ENCODE data around the gene CYGB. TPM values are rescaled to one million over a fixed set of nuclear protein-coding genes. Genes with fewer than 3 reads are reported as not detected.

The CYGB gene
- total RNA-seq, 1 donor from 2014 or later: not detected

- DNase-seq: no peak
- Mint-ChIP-seq H3K4me3 (peak overlapping the region; percentile 29), H3K27ac (no peak overlapping the region), H3K36me3 (ENCODE audit: low read depth) (peaks cover 1% of the 10 kb centered on the region), H3K27me3 (no peaks in the 10 kb centered on the region), H3K9me3 (no peaks in the 10 kb centered on the region), H3K4me1 (peaks cover 13% of the 10 kb centered on the region)
- intact Hi-C loops (cut with micrococcal nuclease): no loop called here
Observed at GRCh38 chr17:76550712-76551615, 13.5 kb upstream of the CYGB start.

GRCh38 chr17:76549539-76549938 is 12.0 kb upstream of the CYGB start:
- no peak for DNase-seq
- no peak overlapping the region for H3K4me3 Mint-ChIP-seq
- H3K27ac Mint-ChIP-seq: no peak overlapping the region
- no peaks in the 10 kb centered on the region for H3K27me3 Mint-ChIP-seq
- H3K36me3 Mint-ChIP-seq (ENCODE audit: low read depth): peaks cover 1% of the 10 kb centered on the region
- peaks cover 8% of the 10 kb centered on the region for H3K4me1 Mint-ChIP-seq
- intact Hi-C loops (cut with micrococcal nuclease): no loop called here
- no peaks in the 10 kb centered on the region for H3K9me3 Mint-ChIP-seq

- H3K9me3 Mint-ChIP-seq: no peaks in the 10 kb centered on the region
- intact Hi-C loops (cut with micrococcal nuclease): no loop called here
- no peaks in the 10 kb centered on the region for H3K27me3 Mint-ChIP-seq
- no peak overlapping the region for H3K27ac Mint-ChIP-seq
- DNase-seq: no peak
- H3K4me3 Mint-ChIP-seq: no peak overlapping the region
- peaks cover 6% of the 10 kb centered on the region for H3K4me1 Mint-ChIP-seq
- peaks cover 1% of the 10 kb centered on the region for H3K36me3 Mint-ChIP-seq (ENCODE audit: low read depth)
Observed at GRCh38 chr17:76549215-76549518, 11.7 kb upstream of the CYGB start.

- Mint-ChIP-seq H3K27ac (no peak overlapping the region), H3K27me3 (peaks cover 6% of the 10 kb centered on the region), H3K4me3 (no peak overlapping the region), H3K4me1 (peaks cover 6% of the 10 kb centered on the region), H3K9me3 (no peaks in the 10 kb centered on the region), H3K36me3 (ENCODE audit: low read depth) (peaks cover 1% of the 10 kb centered on the region)
- intact Hi-C loops (cut with micrococcal nuclease): no loop called here
- no peak for DNase-seq
Observed at GRCh38 chr17:76548378-76549214, 11.1 kb upstream of the CYGB start.

- DNase-seq: no peak
- Mint-ChIP-seq H3K9me3 (no peaks in the 10 kb centered on the region), H3K27me3 (peaks cover 8% of the 10 kb centered on the region), H3K4me1 (peaks cover 6% of the 10 kb centered on the region), H3K4me3 (no peak overlapping the region), H3K36me3 (ENCODE audit: low read depth) (peaks cover 1% of the 10 kb centered on the region), H3K27ac (no peak overlapping the region)
- intact Hi-C loops (cut with micrococcal nuclease): loop anchor here (1.0 kb wide), 2 partner anchors 24 to 81 kb away; no protein-coding TSS in a partner anchor
Observed at GRCh38 chr17:76547642-76548202, 10.2 kb upstream of the CYGB start.

GRCh38 chr17:76547183-76547641 is 9.7 kb upstream of the CYGB start:
- peaks cover 12% of the 10 kb centered on the region for H3K27me3 Mint-ChIP-seq
- no peak overlapping the region for H3K27ac Mint-ChIP-seq
- H3K9me3 Mint-ChIP-seq: no peaks in the 10 kb centered on the region
- DNase-seq: peak; percentile 88
- H3K4me3 Mint-ChIP-seq: no peak overlapping the region
- intact Hi-C loops (cut with micrococcal nuclease): loop anchor here (1.0 kb wide), 2 partner anchors 24 to 81 kb away; no protein-coding TSS in a partner anchor
- H3K4me1 Mint-ChIP-seq: peaks cover 6% of the 10 kb centered on the region
- H3K36me3 Mint-ChIP-seq (ENCODE audit: low read depth): peaks cover 1% of the 10 kb centered on the region

GRCh38 chr17:76546556-76547182 is 9.2 kb upstream of the CYGB start:
- no peak overlapping the region for H3K27ac Mint-ChIP-seq
- DNase-seq: no peak
- H3K36me3 Mint-ChIP-seq (ENCODE audit: low read depth): peaks cover 1% of the 10 kb centered on the region
- peaks cover 5% of the 10 kb centered on the region for H3K4me1 Mint-ChIP-seq
- no peak overlapping the region for H3K4me3 Mint-ChIP-seq
- intact Hi-C loops (cut with micrococcal nuclease): loop anchor here (1.0 kb wide), 2 partner anchors 23 to 80 kb away; no protein-coding TSS in a partner anchor
- no peaks in the 10 kb centered on the region for H3K9me3 Mint-ChIP-seq
- H3K27me3 Mint-ChIP-seq: peaks cover 17% of the 10 kb centered on the region

- H3K27ac Mint-ChIP-seq: no peak overlapping the region
- H3K27me3 Mint-ChIP-seq: peaks cover 21% of the 10 kb centered on the region
- no peaks in the 10 kb centered on the region for H3K9me3 Mint-ChIP-seq
- DNase-seq: no peak
- H3K4me3 Mint-ChIP-seq: no peak overlapping the region
- peaks cover 1% of the 10 kb centered on the region for H3K36me3 Mint-ChIP-seq (ENCODE audit: low read depth)
- intact Hi-C loops (cut with micrococcal nuclease): no loop called here
- peaks cover 4% of the 10 kb centered on the region for H3K4me1 Mint-ChIP-seq
Observed at GRCh38 chr17:76545918-76546555, 8.5 kb upstream of the CYGB start.

GRCh38 chr17:76544546-76545365 is 7.2 kb upstream of the CYGB start:
- Mint-ChIP-seq H3K4me3 (no peak overlapping the region), H3K27me3 (peaks cover 30% of the 10 kb centered on the region)
- intact Hi-C loops (cut with micrococcal nuclease): no loop called here

GRCh38 chr17:76543826-76544545 is 6.5 kb upstream of the CYGB start:
- H3K4me3 Mint-ChIP-seq: no peak overlapping the region
- no peaks in the 10 kb centered on the region for H3K9me3 Mint-ChIP-seq

More at GRCh38 chr17:76544546-76545365, 7.2 kb upstream of the CYGB start:
- peaks cover 1% of the 10 kb centered on the region for H3K36me3 Mint-ChIP-seq (ENCODE audit: low read depth)
- H3K27ac Mint-ChIP-seq: no peak overlapping the region
- no peaks in the 10 kb centered on the region for H3K9me3 Mint-ChIP-seq
- no peak for DNase-seq
- H3K4me1 Mint-ChIP-seq: no peaks in the 10 kb centered on the region

GRCh38 chr17:76543482-76543825 is 5.9 kb upstream of the CYGB start:
- H3K4me3 Mint-ChIP-seq: no peak overlapping the region
- no peaks in the 10 kb centered on the region for H3K4me1 Mint-ChIP-seq
- intact Hi-C loops (cut with micrococcal nuclease): no loop called here
- no peak for DNase-seq
- H3K36me3 Mint-ChIP-seq (ENCODE audit: low read depth): no peaks in the 10 kb centered on the region
- no peak overlapping the region for H3K27ac Mint-ChIP-seq
- H3K27me3 Mint-ChIP-seq: peaks cover 43% of the 10 kb centered on the region
- H3K9me3 Mint-ChIP-seq: no peaks in the 10 kb centered on the region

More at GRCh38 chr17:76543826-76544545, 6.5 kb upstream of the CYGB start:
- intact Hi-C loops (cut with micrococcal nuclease): no loop called here
- peaks cover 38% of the 10 kb centered on the region for H3K27me3 Mint-ChIP-seq
- no peaks in the 10 kb centered on the region for H3K4me1 Mint-ChIP-seq
- no peak for DNase-seq
- H3K27ac Mint-ChIP-seq: no peak overlapping the region
- no peaks in the 10 kb centered on the region for H3K36me3 Mint-ChIP-seq (ENCODE audit: low read depth)

- no peak overlapping the region for H3K4me3 Mint-ChIP-seq
- H3K36me3 Mint-ChIP-seq (ENCODE audit: low read depth): no peaks in the 10 kb centered on the region
- no peak overlapping the region for H3K27ac Mint-ChIP-seq
- no peaks in the 10 kb centered on the region for H3K9me3 Mint-ChIP-seq
- intact Hi-C loops (cut with micrococcal nuclease): no loop called here
- peaks cover 45% of the 10 kb centered on the region for H3K27me3 Mint-ChIP-seq
- DNase-seq: no peak
- H3K4me1 Mint-ChIP-seq: no peaks in the 10 kb centered on the region
Observed at GRCh38 chr17:76542984-76543383, 5.5 kb upstream of the CYGB start.
